ENCODE results near the gene BRME1.

Gene BRME1

GRCh38 chr19:13913352-13913751 is 7.4 kb upstream of the BRME1 start:
- peaks cover 30% of the 10 kb centered on the region for H3K36me3 ChIP-seq (ENCODE audit: control insufficient read depth, insufficient read depth, low read length)

GRCh38 chr19:13909430-13909829 is 3.5 kb upstream of the BRME1 start:
- DNase-seq, result no peak
- Histone ChIP-seq H3K27me3 (replicated peaks; ENCODE audit: control insufficient read depth, insufficient read depth, low read length, poor library complexity, severe bottlenecking) (no peaks in the 10 kb centered on the region), H3K4me1 (ENCODE audit: control insufficient read depth, insufficient read depth, low read length, poor library complexity, severe bottlenecking) (peaks cover 15% of the 10 kb centered on the region), H3K4me3 (ENCODE audit: insufficient read depth, low read depth, low read length, poor library complexity, severe bottlenecking) (no peak overlapping the region), H3K27ac (ENCODE audit: insufficient read depth, low read length, poor library complexity, severe bottlenecking) (no peak overlapping the region), H3K9me3 (ENCODE audit: control insufficient read depth, low read length) (no peaks in the 10 kb centered on the region), H3K36me3 (ENCODE audit: control insufficient read depth, insufficient read depth, low read length) (peaks cover 16% of the 10 kb centered on the region)

More at GRCh38 chr19:13913352-13913751, 7.4 kb upstream of the BRME1 start:
- DNase-seq, result no peak
- no peaks in the 10 kb centered on the region for H3K4me1 ChIP-seq (ENCODE audit: control insufficient read depth, insufficient read depth, low read length, poor library complexity, severe bottlenecking)
- H3K27me3 ChIP-seq (replicated peaks; ENCODE audit: control insufficient read depth, insufficient read depth, low read length, poor library complexity, severe bottlenecking), result no peaks in the 10 kb centered on the region
- H3K4me3 ChIP-seq (ENCODE audit: insufficient read depth, low read depth, low read length, poor library complexity, severe bottlenecking), result no peak overlapping the region
- H3K9me3 ChIP-seq (ENCODE audit: control insufficient read depth, low read length), result no peaks in the 10 kb centered on the region
- no peak overlapping the region for H3K27ac ChIP-seq (ENCODE audit: insufficient read depth, low read length, poor library complexity, severe bottlenecking)

- Histone ChIP-seq H3K36me3 (ENCODE audit: control insufficient read depth, insufficient read depth, low read length) (peaks cover 15% of the 10 kb centered on the region), H3K4me3 (ENCODE audit: insufficient read depth, low read depth, low read length, poor library complexity, severe bottlenecking) (no peak overlapping the region), H3K27me3 (replicated peaks; ENCODE audit: control insufficient read depth, insufficient read depth, low read length, poor library complexity, severe bottlenecking) (no peaks in the 10 kb centered on the region), H3K9me3 (ENCODE audit: control insufficient read depth, low read length) (no peaks in the 10 kb centered on the region), H3K4me1 (ENCODE audit: control insufficient read depth, insufficient read depth, low read length, poor library complexity, severe bottlenecking) (peaks cover 15% of the 10 kb centered on the region), H3K27ac (ENCODE audit: insufficient read depth, low read length, poor library complexity, severe bottlenecking) (no peak overlapping the region)
- DNase-seq, result no peak
These were observed 2.8 kb upstream of the BRME1 start for GRCh38 chr19:13908674-13909073.

- Histone ChIP-seq H3K4me1 (ENCODE audit: control insufficient read depth, insufficient read depth, low read length, poor library complexity, severe bottlenecking) (peaks cover 15% of the 10 kb centered on the region), H3K27ac (ENCODE audit: insufficient read depth, low read length, poor library complexity, severe bottlenecking) (no peak overlapping the region), H3K36me3 (ENCODE audit: control insufficient read depth, insufficient read depth, low read length) (no peaks in the 10 kb centered on the region), H3K9me3 (ENCODE audit: control insufficient read depth, low read length) (no peaks in the 10 kb centered on the region), H3K4me3 (ENCODE audit: insufficient read depth, low read depth, low read length, poor library complexity, severe bottlenecking) (peak overlapping the region; percentile 93), H3K27me3 (replicated peaks; ENCODE audit: control insufficient read depth, insufficient read depth, low read length, poor library complexity, severe bottlenecking) (no peaks in the 10 kb centered on the region)
- no peak for DNase-seq
These were observed 993 bp upstream of the BRME1 start for GRCh38 chr19:13906910-13907309.

GRCh38 chr19:13906521-13906904 is 596 bp upstream of the BRME1 start:
- H3K27me3 ChIP-seq (replicated peaks; ENCODE audit: control insufficient read depth, insufficient read depth, low read length, poor library complexity, severe bottlenecking), result no peaks in the 10 kb centered on the region
- no peaks in the 10 kb centered on the region for H3K36me3 ChIP-seq (ENCODE audit: control insufficient read depth, insufficient read depth, low read length)
- H3K4me3 ChIP-seq (ENCODE audit: insufficient read depth, low read depth, low read length, poor library complexity, severe bottlenecking), result peak overlapping the region; percentile 93
- no peaks in the 10 kb centered on the region for H3K9me3 ChIP-seq (ENCODE audit: control insufficient read depth, low read length)
- peak in 2 of 3 donors; percentile 17 to 21 for DNase-seq
- H3K27ac ChIP-seq (ENCODE audit: insufficient read depth, low read length, poor library complexity, severe bottlenecking), result peak overlapping the region; percentile 72
- H3K4me1 ChIP-seq (ENCODE audit: control insufficient read depth, insufficient read depth, low read length, poor library complexity, severe bottlenecking), result peaks cover 15% of the 10 kb centered on the region

- Histone ChIP-seq H3K4me1 (ENCODE audit: control insufficient read depth, insufficient read depth, low read length, poor library complexity, severe bottlenecking) (peaks cover 15% of the 10 kb centered on the region), H3K9me3 (ENCODE audit: control insufficient read depth, low read length) (no peaks in the 10 kb centered on the region), H3K36me3 (ENCODE audit: control insufficient read depth, insufficient read depth, low read length) (no peaks in the 10 kb centered on the region), H3K27me3 (replicated peaks; ENCODE audit: control insufficient read depth, insufficient read depth, low read length, poor library complexity, severe bottlenecking) (no peaks in the 10 kb centered on the region), H3K27ac (ENCODE audit: insufficient read depth, low read length, poor library complexity, severe bottlenecking) (no peak overlapping the region), H3K4me3 (ENCODE audit: insufficient read depth, low read depth, low read length, poor library complexity, severe bottlenecking) (no peak overlapping the region)
- DNase-seq, result no peak
These were observed 2.8 kb downstream of the BRME1 start for GRCh38 chr19:13902993-13903555.

- Histone ChIP-seq H3K27ac (ENCODE audit: insufficient read depth, low read length, poor library complexity, severe bottlenecking) (no peak overlapping the region), H3K27me3 (replicated peaks; ENCODE audit: control insufficient read depth, insufficient read depth, low read length, poor library complexity, severe bottlenecking) (no peaks in the 10 kb centered on the region), H3K36me3 (ENCODE audit: control insufficient read depth, insufficient read depth, low read length) (no peaks in the 10 kb centered on the region), H3K4me1 (ENCODE audit: control insufficient read depth, insufficient read depth, low read length, poor library complexity, severe bottlenecking) (no peaks in the 10 kb centered on the region), H3K9me3 (ENCODE audit: control insufficient read depth, low read length) (no peaks in the 10 kb centered on the region), H3K4me3 (ENCODE audit: insufficient read depth, low read depth, low read length, poor library complexity, severe bottlenecking) (no peak overlapping the region)
- DNase-seq, result no peak
These were observed 5.9 kb downstream of the BRME1 start for GRCh38 chr19:13899912-13900584.

- H3K9me3 ChIP-seq (ENCODE audit: control insufficient read depth, low read length), result no peaks in the 10 kb centered on the region
- no peak overlapping the region for H3K27ac ChIP-seq (ENCODE audit: insufficient read depth, low read length, poor library complexity, severe bottlenecking)
- H3K4me1 ChIP-seq (ENCODE audit: control insufficient read depth, insufficient read depth, low read length, poor library complexity, severe bottlenecking), result no peaks in the 10 kb centered on the region
- no peaks in the 10 kb centered on the region for H3K27me3 ChIP-seq (replicated peaks; ENCODE audit: control insufficient read depth, insufficient read depth, low read length, poor library complexity, severe bottlenecking)
- H3K4me3 ChIP-seq (ENCODE audit: insufficient read depth, low read depth, low read length, poor library complexity, severe bottlenecking), result no peak overlapping the region
- DNase-seq, result no peak
- no peaks in the 10 kb centered on the region for H3K36me3 ChIP-seq (ENCODE audit: control insufficient read depth, insufficient read depth, low read length)
These were observed 6.5 kb downstream of the BRME1 start for GRCh38 chr19:13899393-13899792.

GRCh38 chr19:13896227-13896626 is 9.7 kb downstream of the BRME1 start:
- H3K4me1 ChIP-seq (ENCODE audit: control insufficient read depth, insufficient read depth, low read length, poor library complexity, severe bottlenecking), result no peaks in the 10 kb centered on the region
- no peaks in the 10 kb centered on the region for H3K27me3 ChIP-seq (replicated peaks; ENCODE audit: control insufficient read depth, insufficient read depth, low read length, poor library complexity, severe bottlenecking)
- no peak overlapping the region for H3K27ac ChIP-seq (ENCODE audit: insufficient read depth, low read length, poor library complexity, severe bottlenecking)
- H3K36me3 ChIP-seq (ENCODE audit: control insufficient read depth, insufficient read depth, low read length), result no peaks in the 10 kb centered on the region
- DNase-seq, result no peak
- H3K4me3 ChIP-seq (ENCODE audit: insufficient read depth, low read depth, low read length, poor library complexity, severe bottlenecking), result no peak overlapping the region
- H3K9me3 ChIP-seq (ENCODE audit: control insufficient read depth, low read length), result no peaks in the 10 kb centered on the region

GRCh38 chr19:13894552-13894951 is 11.4 kb downstream of the BRME1 start:
- no peak overlapping the region for H3K4me3 ChIP-seq (ENCODE audit: insufficient read depth, low read depth, low read length, poor library complexity, severe bottlenecking)
- H3K9me3 ChIP-seq (ENCODE audit: control insufficient read depth, low read length), result no peaks in the 10 kb centered on the region
- H3K4me1 ChIP-seq (ENCODE audit: control insufficient read depth, insufficient read depth, low read length, poor library complexity, severe bottlenecking), result no peaks in the 10 kb centered on the region
- DNase-seq, result no peak
- no peaks in the 10 kb centered on the region for H3K27me3 ChIP-seq (replicated peaks; ENCODE audit: control insufficient read depth, insufficient read depth, low read length, poor library complexity, severe bottlenecking)
- no peak overlapping the region for H3K27ac ChIP-seq (ENCODE audit: insufficient read depth, low read length, poor library complexity, severe bottlenecking)
- no peaks in the 10 kb centered on the region for H3K36me3 ChIP-seq (ENCODE audit: control insufficient read depth, insufficient read depth, low read length)
